Skeletal muscle satellite cell (primary cell): ENCODE results near the gene CDH1.
"Not testable (repeated sequence)": the region's sequence is repeated elsewhere in the genome, so short reads cannot be mapped to it uniquely, and the experiment has no call there.

ENCODE experiments used
- H3K27me3 ChIP-seq: 2 replicates; pipeline ENCODE4 v1.7.0; 2013; ENCODE audit warnings: low read length; ENCODE audit not compliant: control insufficient read depth, insufficient read depth
- H3K36me3 ChIP-seq: 2 replicates; pipeline ENCODE4 v1.7.0; 2013; ENCODE audit warnings: mild to moderate bottlenecking, control low read depth, low read length; ENCODE audit not compliant: insufficient read depth
- H3K4me1 ChIP-seq: 2 replicates; pipeline ENCODE4 v1.7.0; 2013; ENCODE audit warnings: low read length; ENCODE audit not compliant: control insufficient read depth, insufficient read depth
- H3K4me2 ChIP-seq: 2 replicates; pipeline ENCODE4 v1.7.0; 2013; ENCODE audit warnings: mild to moderate bottlenecking, low read length
- H3K4me3 ChIP-seq: 2 replicates; pipeline ENCODE4 v1.7.0; 2013; ENCODE audit warnings: low read length
- H3K9ac ChIP-seq: 2 replicates; pipeline ENCODE4 v1.7.0; 2013; ENCODE audit warnings: mild to moderate bottlenecking, low read depth, low read length, moderate library complexity
- H3K9me3 ChIP-seq: replicated peaks from 2 replicates; pipeline ENCODE4 v1.7.0; 2013; ENCODE audit warnings: mild to moderate bottlenecking, control low read depth, low read length

Gene CDH1

DNA sequence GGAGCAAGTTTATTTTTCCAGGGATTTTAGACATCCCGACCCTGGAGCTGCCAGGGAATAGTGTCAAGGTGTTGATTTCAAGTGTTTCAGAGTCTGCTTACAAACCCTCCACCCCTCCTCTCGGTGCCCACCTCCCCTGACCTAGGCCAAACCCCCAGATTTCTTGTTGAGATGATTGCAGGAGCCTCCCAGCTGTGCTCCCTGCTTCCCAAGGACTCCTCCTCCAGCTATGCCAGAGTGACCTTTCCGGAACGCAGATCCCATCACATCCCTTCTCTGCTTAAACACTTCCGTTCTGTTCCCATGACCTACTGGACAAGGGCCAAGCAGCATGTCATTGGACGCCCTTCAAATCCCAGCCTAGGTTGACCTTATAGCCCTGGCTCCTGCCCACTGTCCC, 23.7 kb upstream of the CDH1 start:
- Histone ChIP-seq H3K4me2 (no peak overlapping the region), H3K4me1 (no peaks in the 10 kb centered on the region), H3K9me3 (no peaks in the 10 kb centered on the region), H3K36me3 (no peaks in the 10 kb centered on the region), H3K4me3 (no peak overlapping the region), H3K27me3 (peaks cover 22% of the 10 kb centered on the region), H3K9ac (no peak overlapping the region)

DNA sequence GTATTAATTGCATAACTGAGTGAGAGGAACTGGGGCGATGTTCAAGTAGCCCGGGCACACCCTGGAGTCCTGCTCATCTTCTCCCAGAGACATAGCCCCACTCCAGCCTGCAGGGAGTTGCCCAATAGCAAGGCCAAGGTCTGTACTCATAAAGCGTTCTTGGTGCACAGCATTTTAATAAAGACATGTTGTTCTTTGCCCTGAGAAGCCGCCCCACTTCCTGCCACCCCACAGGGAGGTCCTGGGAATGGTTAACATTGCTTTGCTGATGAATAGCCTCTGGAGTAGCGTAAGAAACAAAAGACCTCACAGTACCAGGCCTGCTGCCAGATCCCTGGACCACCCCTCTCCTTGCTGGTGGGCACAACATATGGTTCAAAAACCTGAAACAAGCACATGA, 21.6 kb upstream of the CDH1 start:
- H3K4me3 ChIP-seq, result no peak overlapping the region
- H3K4me1 ChIP-seq, result no peaks in the 10 kb centered on the region
- peaks cover 19% of the 10 kb centered on the region for H3K27me3 ChIP-seq
- no peaks in the 10 kb centered on the region for H3K9me3 ChIP-seq
- H3K36me3 ChIP-seq, result no peaks in the 10 kb centered on the region
- H3K4me2 ChIP-seq, result no peak overlapping the region
- no peak overlapping the region for H3K9ac ChIP-seq

DNA sequence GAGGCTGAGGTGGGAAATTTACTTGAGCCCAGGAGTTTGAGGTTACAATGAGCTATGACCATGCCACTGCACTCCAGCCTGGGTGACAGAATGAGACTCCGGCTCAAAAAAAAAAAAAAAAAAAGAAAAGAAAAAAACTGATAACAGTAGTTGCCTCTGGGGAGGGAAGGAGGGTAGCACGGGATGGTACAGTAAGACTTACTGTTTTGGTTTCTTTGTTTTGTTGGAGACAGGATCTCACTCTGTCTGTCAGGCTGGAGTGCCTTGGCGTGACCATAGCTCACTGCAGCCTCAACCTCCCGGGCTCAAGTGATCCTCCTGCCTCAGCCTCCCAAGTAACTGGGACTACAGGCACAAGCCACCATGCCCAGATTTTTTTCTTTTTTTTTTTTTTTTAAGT, 20.6 kb upstream of the CDH1 start:
- H3K4me1 ChIP-seq, H3K4me2 ChIP-seq, H3K9me3 ChIP-seq, H3K36me3 ChIP-seq, H3K9ac ChIP-seq, H3K4me3 ChIP-seq: not testable (repeated sequence)
- H3K27me3 ChIP-seq, result peaks cover 15% of the 10 kb centered on the region

DNA sequence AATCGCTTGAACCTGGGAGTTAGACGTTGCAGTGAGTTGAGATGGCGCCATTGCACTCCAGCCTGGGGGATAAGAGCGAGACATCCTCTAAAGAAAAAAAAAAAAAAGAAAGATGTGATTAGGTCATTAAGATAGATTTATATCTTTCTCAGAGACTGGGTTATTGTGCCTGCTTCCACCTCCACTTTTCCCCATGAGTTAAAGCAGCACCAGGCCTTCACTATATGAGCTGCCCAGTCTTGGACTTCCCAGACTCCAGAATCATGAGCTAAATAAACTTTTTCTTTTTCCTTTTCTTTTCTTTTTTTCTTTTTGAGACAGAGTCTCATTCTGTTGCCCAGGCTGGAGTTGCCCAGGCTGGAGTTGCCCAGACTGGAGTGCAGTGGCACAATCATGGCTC, 19.4 kb upstream of the CDH1 start:
- no peak overlapping the region for H3K9ac ChIP-seq
- H3K27me3 ChIP-seq, result peaks cover 9% of the 10 kb centered on the region
- no peak overlapping the region for H3K4me3 ChIP-seq
- no peak overlapping the region for H3K4me2 ChIP-seq
- H3K4me1 ChIP-seq, result no peaks in the 10 kb centered on the region
- H3K9me3 ChIP-seq, result no peaks in the 10 kb centered on the region
- H3K36me3 ChIP-seq, result no peaks in the 10 kb centered on the region

DNA sequence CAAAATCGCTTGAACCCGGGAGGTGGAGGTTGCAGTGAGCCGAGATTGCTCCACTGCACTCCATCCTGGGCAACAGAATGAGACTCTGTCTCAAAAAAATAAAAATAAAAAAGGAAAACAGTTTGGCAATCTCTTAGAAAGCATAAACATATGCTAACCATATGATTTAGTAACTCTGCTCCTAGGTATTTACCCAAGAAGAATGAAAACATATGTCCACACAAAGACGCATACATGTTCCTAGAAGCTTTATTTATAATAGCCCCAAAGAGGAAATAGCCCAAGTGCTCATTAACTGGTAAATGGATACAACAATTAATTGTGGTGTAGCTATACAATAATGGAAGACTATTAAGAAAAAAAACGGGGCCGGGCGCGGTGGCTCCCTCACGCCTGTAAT, 18.5 kb upstream of the CDH1 start:
- H3K4me2 ChIP-seq, result no peak overlapping the region
- H3K9ac ChIP-seq, result no peak overlapping the region
- no peaks in the 10 kb centered on the region for H3K9me3 ChIP-seq
- no peaks in the 10 kb centered on the region for H3K36me3 ChIP-seq
- H3K27me3 ChIP-seq, result peaks cover under 1% of the 10 kb centered on the region
- H3K4me1 ChIP-seq, result no peaks in the 10 kb centered on the region
- no peak overlapping the region for H3K4me3 ChIP-seq

DNA sequence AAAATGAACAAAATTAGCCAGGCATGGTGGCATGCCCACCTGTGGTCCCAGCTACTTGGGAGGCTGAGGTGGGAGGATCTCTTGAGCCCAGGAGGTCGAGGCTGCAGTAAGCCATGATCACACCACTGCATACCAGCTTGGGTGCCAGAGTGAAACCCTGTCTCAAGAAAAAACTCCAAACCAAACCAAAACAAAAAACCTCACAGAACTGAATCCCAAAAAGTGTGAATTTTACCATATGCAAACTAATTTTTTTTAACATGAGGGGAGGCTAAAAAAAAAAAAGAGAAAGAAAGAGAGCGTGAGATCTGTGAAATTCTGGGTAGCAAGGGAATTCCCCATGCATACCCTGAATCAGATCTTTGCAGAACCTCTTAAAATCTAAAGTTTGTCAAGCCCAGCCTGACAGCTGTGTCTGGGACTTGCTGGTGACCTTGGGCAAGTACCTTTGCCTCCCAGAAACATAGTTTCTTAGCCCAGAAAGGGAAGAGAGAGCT, 17.1 kb upstream of the CDH1 start:
- no peak overlapping the region for H3K4me2 ChIP-seq
- H3K4me3 ChIP-seq, result no peak overlapping the region
- H3K27me3 ChIP-seq, result peaks cover 5% of the 10 kb centered on the region
- H3K9me3 ChIP-seq, result no peaks in the 10 kb centered on the region
- H3K36me3 ChIP-seq, result no peaks in the 10 kb centered on the region
- no peak overlapping the region for H3K9ac ChIP-seq
- H3K4me1 ChIP-seq, result no peaks in the 10 kb centered on the region

DNA sequence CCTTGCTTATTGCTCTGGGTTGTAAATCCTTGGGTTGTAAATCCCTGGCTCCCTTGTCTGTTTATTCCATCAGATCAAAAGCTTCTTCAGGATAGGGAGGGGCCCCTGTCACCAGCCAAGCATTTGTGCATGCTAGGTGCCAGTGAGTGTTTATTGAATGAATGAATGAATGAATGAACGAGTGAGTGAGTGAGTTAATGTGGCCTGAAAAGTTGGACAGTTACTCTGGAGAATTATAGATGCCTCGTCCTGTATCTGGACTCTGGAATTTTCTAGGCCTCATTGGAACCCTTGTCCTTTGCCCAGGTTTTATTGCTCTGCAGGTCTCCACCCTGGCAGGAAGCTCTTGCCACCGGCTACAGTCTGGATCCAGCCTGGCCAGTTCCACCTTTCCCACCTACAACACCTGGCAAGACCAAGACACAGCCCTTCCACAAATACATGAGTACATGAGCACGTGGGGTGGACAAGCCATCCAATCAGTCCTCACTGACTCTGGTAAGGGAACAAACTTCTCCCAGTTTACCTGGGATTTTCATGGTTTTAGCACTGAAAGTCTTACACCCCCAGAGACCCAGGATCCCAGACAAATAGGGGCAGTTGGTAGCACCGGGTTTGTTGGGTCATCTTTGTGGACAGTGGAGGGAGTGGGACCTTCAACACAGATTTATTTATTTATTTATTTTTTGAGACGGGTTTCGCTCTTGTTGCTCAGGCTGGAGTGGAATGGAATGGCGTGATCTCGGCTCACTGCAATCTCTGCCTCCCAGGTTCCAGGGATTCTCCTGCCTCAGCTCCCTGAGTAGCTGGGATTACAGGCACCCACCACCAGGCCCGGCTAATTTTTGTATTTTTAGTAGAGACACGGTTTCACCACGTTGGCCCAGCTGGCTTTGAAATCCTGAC, 14.7 kb upstream of the CDH1 start:
- Histone ChIP-seq H3K4me2 (no peak overlapping the region), H3K9me3 (no peaks in the 10 kb centered on the region), H3K27me3 (peaks cover 5% of the 10 kb centered on the region), H3K4me1 (no peaks in the 10 kb centered on the region), H3K9ac (no peak overlapping the region), H3K36me3 (no peaks in the 10 kb centered on the region), H3K4me3 (no peak overlapping the region)

DNA sequence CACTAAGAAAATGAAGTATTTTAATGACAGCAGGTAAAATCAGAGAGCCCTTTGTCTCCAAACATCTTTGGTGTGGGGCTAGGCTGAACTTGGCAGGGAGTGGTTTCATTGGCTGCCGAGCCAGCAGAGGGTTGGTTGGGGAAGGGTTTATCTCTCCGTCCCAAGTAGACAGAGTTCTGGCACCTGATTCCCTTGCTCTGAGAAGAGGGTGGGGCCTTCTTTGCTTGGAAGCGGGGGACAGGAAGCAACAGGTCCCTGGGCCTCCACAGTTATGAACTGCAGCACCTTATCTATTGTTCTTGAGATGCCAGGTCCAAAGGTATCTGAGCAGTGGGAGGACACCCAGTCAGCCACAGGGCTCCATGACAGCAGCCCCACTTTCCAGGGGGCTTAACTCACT, 12.3 kb upstream of the CDH1 start:
- Histone ChIP-seq H3K9ac (no peak overlapping the region), H3K4me2 (no peak overlapping the region), H3K4me1 (no peaks in the 10 kb centered on the region), H3K4me3 (no peak overlapping the region), H3K27me3 (peaks cover 5% of the 10 kb centered on the region), H3K36me3 (no peaks in the 10 kb centered on the region), H3K9me3 (no peaks in the 10 kb centered on the region)

DNA sequence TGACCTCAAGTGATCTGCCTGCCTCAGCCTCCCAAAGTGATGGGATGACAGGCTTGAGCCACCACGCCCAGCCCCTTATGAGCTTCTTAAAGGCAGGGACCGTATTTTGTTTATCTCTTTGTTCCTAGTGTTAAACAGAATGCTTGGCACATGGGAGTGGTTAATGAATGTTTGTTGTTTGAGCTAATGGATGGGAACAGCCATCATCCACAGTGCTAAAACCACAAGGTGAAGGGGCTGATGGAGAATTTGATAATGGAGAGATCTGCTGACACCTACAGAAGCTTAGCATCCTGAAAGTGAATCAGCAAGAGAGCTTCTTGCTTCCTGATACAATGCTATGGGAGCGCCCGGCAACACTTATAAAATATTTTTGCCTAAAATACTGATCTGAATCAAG, 8.6 kb upstream of the CDH1 start:
- no peak overlapping the region for H3K9ac ChIP-seq
- H3K4me1 ChIP-seq, result no peaks in the 10 kb centered on the region
- peaks cover 13% of the 10 kb centered on the region for H3K27me3 ChIP-seq
- H3K36me3 ChIP-seq, result no peaks in the 10 kb centered on the region
- no peak overlapping the region for H3K4me2 ChIP-seq
- H3K4me3 ChIP-seq, result no peak overlapping the region
- no peaks in the 10 kb centered on the region for H3K9me3 ChIP-seq

DNA sequence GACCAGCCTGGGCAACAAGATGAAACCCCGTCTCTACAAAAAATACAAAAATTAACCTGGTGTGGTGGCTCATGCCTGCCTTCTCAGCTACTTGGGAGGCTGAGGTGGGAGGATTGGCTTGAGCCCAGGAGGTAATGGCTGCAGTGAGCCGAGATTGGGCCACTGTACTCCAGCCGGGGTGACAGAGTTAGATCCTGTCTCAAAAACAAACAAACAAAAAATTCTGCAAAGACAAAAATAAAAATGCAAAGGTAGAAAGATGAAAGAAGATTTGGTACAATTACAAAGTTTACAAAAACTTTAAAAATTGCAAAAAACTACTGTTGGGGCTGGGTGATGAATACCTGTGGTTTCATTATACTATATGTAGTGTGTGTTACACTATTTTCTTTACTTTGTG, 5.5 kb upstream of the CDH1 start:
- Histone ChIP-seq H3K4me3 (no peak overlapping the region), H3K9ac (no peak overlapping the region), H3K9me3 (no peaks in the 10 kb centered on the region), H3K4me1 (no peaks in the 10 kb centered on the region), H3K27me3 (peaks cover 27% of the 10 kb centered on the region), H3K4me2 (no peak overlapping the region), H3K36me3 (no peaks in the 10 kb centered on the region)

DNA sequence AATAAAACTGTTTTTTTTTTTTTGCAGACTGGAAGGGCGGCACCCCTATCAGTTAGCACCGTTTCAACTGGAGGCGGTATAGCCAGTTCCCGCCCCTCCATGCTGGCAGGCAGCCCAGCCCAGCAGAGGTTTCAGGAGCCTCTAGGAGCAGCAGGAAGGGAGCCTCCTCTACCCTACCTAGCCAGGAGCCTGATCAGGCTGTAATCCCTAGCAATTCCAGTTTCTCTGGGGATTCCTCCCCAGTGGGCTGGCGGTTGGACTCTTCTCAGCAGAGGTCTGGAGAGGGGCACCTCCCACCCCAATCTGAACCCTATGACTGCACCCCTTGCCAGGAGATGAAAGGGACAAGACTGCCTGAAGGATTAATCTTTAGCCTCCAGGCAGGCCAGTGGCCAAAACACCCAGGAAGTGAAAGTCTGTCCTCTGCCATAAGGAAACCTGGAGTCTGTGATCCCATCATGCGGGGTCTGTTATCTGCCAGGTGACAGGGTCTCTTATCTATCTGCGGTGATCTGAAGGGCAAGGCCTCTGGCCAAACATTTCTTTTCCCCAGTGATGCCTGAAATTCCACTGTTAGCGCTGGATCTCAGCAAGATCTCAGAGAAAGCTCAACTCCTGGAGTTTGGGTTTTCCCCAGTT, 4.9 kb upstream of the CDH1 start:
- no peak overlapping the region for H3K4me2 ChIP-seq
- no peaks in the 10 kb centered on the region for H3K9me3 ChIP-seq
- H3K9ac ChIP-seq, result no peak overlapping the region
- no peak overlapping the region for H3K4me3 ChIP-seq
- H3K27me3 ChIP-seq, result peaks cover 32% of the 10 kb centered on the region
- H3K4me1 ChIP-seq, result no peaks in the 10 kb centered on the region
- H3K36me3 ChIP-seq, result no peaks in the 10 kb centered on the region
